Sigmoid colon (tissue), 7 donors: ENCODE data around the gene FOXK2. TPM values are rescaled to one million over a fixed set of nuclear protein-coding genes. Genes with fewer than 3 reads are reported as not detected.
A peak's percentile ranks its signal among the peaks of the same experiment; 100 is the strongest.

Experiments
- DNase-seq: peaks from one replicate; pipeline ENCODE4 v3.0.0-alpha.2; 2019
- H3K27ac ChIP-seq, 4 donors: fragments of 200-600 bp; sonication (generic); one replicate each; pipeline ENCODE4 v1.5.1; 2016 to 2019; ENCODE audit warnings: mild to moderate bottlenecking in 1 of 4
- H3K27me3 ChIP-seq, 3 donors: fragments of 200-600 bp; sonication (generic); one replicate each; pipeline ENCODE4 v1.5.1; 2019; ENCODE audit warnings: mild to moderate bottlenecking in 1 of 3
- H3K36me3 ChIP-seq, 4 donors: fragments of 200-600 bp; sonication (generic); one replicate each; pipeline ENCODE4 v1.5.1; 2016 to 2019
- H3K4me1 ChIP-seq, 4 donors: fragments of 200-600 bp; sonication (generic); one replicate each; pipeline ENCODE4 v1.5.1; 2017 to 2019
- H3K4me3 ChIP-seq, 4 donors: fragments of 200-600 bp; sonication (generic); one replicate each; pipeline ENCODE4 v1.5.1; 2017 to 2019; ENCODE audit warnings: mild to moderate bottlenecking in 2 of 4, moderate library complexity in 1 of 4
- H3K9me3 ChIP-seq, 4 donors: fragments of 200-600 bp in 3 of 4; sonication (generic) in 3 of 4; one replicate each; pipeline versions ENCODE4 v1.5.1 to v1.6.1; 2013 to 2019
- EP300 ChIP-seq, 4 donors: sonication (generic); formaldehyde crosslinking; IDR thresholded peaks; one replicate each; pipeline ENCODE4 v1.6.1; 2017; ENCODE audit warnings: antibody characterized with exemption in 4 of 4
- POLR2A ChIP-seq, 2 donors: fragments of 450-650 bp; IDR thresholded peaks; one replicate each; pipeline ENCODE4 v1.6.1; 2016; ENCODE audit warnings: antibody characterized with exemption in 2 of 2, mild to moderate bottlenecking in 2 of 2, moderate library complexity in 2 of 2
- POLR2AphosphoS5 ChIP-seq, 4 donors: sonication (generic); formaldehyde crosslinking; IDR thresholded peaks; one replicate each; pipeline ENCODE4 v1.6.1; 2017; ENCODE audit warnings: antibody characterized with exemption in 4 of 4
- WGBS, 2 donors: extraction: QIAGEN DNeasy Blood & Tissue Kit; methylation state at CpG; one replicate each; pipeline ENCODE4 v1.1.7; 2013; 5-methylcytosine and 5-hydroxymethylcytosine counted together
- intact Hi-C: fragments of 100-400 bp; cut with DNase I; formaldehyde crosslinking; loops from one replicate; pipeline ENCODE4 v1.15.1; 2023
- polyA plus RNA-seq, 3 donors: library from polyadenylated mRNA; stranded (reverse); fragments of 200-250 nt; gene quantifications; one replicate each; pipeline ENCODE4 v1.2.3, GENCODE V29; 2013
- total RNA-seq, 4 donors: library from RNA; depleted of rRNA; stranded (reverse); fragments of >200 nt; gene quantifications; one replicate each; pipeline ENCODE4 v1.1.0, GENCODE V29; 2016
- TF ChIP-seq, protein P1 (sequence below), 4 experiments: fragments of 450-650 bp in 3 of 4; fragments of 200-600 bp in 1 of 4; IDR thresholded peaks; one replicate each; pipeline ENCODE4 v1.5.1; 2016 to 2019; ENCODE audit warnings: antibody characterized with exemption in 4 of 4, mild to moderate bottlenecking in 3 of 4, moderate library complexity in 2 of 4
- donor health status: healthy with polysubstance abuse.
- donor health status: Bipolar disorder and iron deficiency.
- donor health status: healthy.

FOXK2 gene
- total and polyA plus RNA-seq, 7 donors, result 10.2 to 56.8 (median 29.3) TPM

DNA sequence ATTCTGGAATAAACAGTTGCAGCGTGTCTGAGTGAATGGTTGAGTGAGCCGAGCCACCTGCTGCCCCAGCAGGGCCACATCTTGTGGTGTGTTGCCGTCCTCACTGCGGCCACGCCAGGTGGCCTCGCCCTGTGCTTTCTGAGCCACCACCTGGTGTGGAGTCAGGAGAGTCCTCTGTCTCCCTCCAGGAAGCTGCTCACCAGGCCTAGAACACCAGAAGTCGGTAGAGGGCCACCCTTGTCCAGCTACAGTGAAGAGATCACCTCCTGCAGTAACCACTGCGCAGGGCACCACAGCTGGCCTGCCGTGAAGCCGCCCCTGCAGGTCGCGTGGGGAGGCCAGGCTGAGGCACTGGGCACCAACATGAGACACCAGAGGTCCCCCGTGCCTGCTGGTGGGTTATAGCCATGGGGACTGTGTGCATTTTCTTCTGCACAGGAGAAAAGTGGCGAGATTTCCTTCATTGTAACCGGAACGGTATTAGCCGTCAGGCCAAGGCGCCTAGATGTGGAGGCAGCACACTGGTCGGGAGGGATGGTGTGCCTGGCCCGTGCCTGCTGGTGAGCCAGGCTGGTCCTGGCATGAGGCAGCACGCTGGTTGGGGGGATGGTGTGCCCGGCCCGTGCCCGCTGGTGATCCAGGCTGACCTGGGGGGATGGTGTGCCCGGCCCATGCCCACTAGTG, 28.9 kb upstream of the FOXK2 start:
- H3K4me1 ChIP-seq, result peaks cover 0 to 28% (median 16%) of the 10 kb centered on the region in 4 donors
- no peaks in the 10 kb centered on the region for H3K9me3 ChIP-seq
- TF ChIP-seq POLR2A (IDR thresholded peaks at IDR 0.05) (no peak), POLR2AphosphoS5 (IDR thresholded peaks at IDR 0.05) (no peak), EP300 (IDR thresholded peaks at IDR 0.05) (no peak)
- TF ChIP-seq, protein P1, sequence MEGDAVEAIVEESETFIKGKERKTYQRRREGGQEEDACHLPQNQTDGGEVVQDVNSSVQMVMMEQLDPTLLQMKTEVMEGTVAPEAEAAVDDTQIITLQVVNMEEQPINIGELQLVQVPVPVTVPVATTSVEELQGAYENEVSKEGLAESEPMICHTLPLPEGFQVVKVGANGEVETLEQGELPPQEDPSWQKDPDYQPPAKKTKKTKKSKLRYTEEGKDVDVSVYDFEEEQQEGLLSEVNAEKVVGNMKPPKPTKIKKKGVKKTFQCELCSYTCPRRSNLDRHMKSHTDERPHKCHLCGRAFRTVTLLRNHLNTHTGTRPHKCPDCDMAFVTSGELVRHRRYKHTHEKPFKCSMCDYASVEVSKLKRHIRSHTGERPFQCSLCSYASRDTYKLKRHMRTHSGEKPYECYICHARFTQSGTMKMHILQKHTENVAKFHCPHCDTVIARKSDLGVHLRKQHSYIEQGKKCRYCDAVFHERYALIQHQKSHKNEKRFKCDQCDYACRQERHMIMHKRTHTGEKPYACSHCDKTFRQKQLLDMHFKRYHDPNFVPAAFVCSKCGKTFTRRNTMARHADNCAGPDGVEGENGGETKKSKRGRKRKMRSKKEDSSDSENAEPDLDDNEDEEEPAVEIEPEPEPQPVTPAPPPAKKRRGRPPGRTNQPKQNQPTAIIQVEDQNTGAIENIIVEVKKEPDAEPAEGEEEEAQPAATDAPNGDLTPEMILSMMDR (IDR thresholded peaks at IDR 0.05), result no peak
- H3K36me3 ChIP-seq, result peaks cover 12 to 33% (median 17%) of the 10 kb centered on the region in 4 donors
- DNase-seq, result no peak
- WGBS, 2 donors, result 72 to 79% methylated on average over 25 of the region's 25 CpGs
- H3K4me3 ChIP-seq, result no peak overlapping the region
- H3K27ac ChIP-seq, result no peak overlapping the region
- intact Hi-C loops, result loop anchor here (5.0 to 10.0 kb wide), 2 partner anchors 138 to 154 kb away; partner anchors contain the start of gene WDR45B
- H3K27me3 ChIP-seq, result no peaks in the 10 kb centered on the region

DNA sequence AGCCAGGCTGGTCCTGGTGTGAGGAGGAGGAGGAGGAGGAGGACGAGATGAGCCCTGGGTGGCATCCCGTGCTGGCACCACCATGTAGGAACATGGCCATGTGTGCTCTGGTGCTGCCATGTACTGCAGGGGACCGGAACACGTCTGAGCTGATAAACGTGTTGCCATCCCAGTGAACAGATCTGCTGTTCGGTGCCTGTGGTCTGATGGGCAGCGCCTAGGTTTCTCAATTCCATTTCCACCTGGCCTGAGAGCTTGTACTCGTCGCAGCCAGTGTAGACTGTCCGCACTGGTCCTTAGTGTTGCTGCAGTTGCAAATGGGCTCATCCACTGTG, 28.4 kb upstream of the FOXK2 start:
- H3K27me3 ChIP-seq, result no peaks in the 10 kb centered on the region
- 93 to 94% methylated on average over 10 of the region's 10 CpGs for WGBS, 2 donors
- no peak for DNase-seq
- TF ChIP-seq POLR2AphosphoS5 (IDR thresholded peaks at IDR 0.05), result no peak
- TF ChIP-seq POLR2A (IDR thresholded peaks at IDR 0.05), result no peak
- TF ChIP-seq, protein P1 (IDR thresholded peaks at IDR 0.05), result no peak
- no peak for TF ChIP-seq EP300 (IDR thresholded peaks at IDR 0.05)
- H3K4me3 ChIP-seq, result no peak overlapping the region
- H3K36me3 ChIP-seq, result peaks cover 7 to 28% (median 13%) of the 10 kb centered on the region in 4 donors
- intact Hi-C loops, result loop anchor here (5.0 to 10.0 kb wide), 2 partner anchors 139 to 154 kb away; partner anchors contain the start of gene WDR45B
- H3K4me1 ChIP-seq, result peaks cover 0 to 31% (median 17%) of the 10 kb centered on the region in 4 donors
- no peak overlapping the region for H3K27ac ChIP-seq
- H3K9me3 ChIP-seq, result no peaks in the 10 kb centered on the region

DNA sequence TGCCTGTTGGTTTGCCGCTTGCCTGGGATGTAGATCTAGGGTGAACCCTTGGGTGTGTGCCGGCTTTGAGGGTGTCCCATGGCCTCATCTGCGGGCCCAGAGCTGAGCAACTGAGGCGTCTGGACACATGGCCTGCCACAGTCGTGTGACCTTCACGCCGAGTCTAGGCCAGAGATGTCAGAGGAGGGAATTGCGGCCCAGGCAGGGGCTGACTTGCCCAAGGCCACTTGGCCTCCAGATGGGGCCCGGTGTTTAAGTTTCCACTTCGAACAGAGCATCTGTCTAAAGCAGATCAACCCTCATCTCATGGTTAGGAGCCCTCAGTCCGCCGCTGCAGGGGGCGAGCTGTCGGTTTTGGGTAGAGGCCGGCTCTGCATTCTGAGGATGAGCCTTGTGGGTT, 28.0 kb upstream of the FOXK2 start:
- Histone ChIP-seq H3K9me3 (no peaks in the 10 kb centered on the region), H3K4me3 (no peak overlapping the region), H3K27me3 (no peaks in the 10 kb centered on the region), H3K36me3 (peaks cover 3 to 24% (median 11%) of the 10 kb centered on the region in 4 donors), H3K27ac (no peak overlapping the region), H3K4me1 (peaks cover 0 to 35% (median 20%) of the 10 kb centered on the region in 4 donors)
- 91 to 96% methylated on average over 15 of the region's 15 CpGs for WGBS, 2 donors
- TF ChIP-seq EP300 (IDR thresholded peaks at IDR 0.05) (no peak), POLR2AphosphoS5 (IDR thresholded peaks at IDR 0.05) (no peak)
- TF ChIP-seq, protein P1 (IDR thresholded peaks at IDR 0.05), result no peak
- DNase-seq, result no peak
- intact Hi-C loops, result loop anchor here (5.0 to 10.0 kb wide), 2 partner anchors 139 to 153 kb away; partner anchors contain the start of gene WDR45B

DNA sequence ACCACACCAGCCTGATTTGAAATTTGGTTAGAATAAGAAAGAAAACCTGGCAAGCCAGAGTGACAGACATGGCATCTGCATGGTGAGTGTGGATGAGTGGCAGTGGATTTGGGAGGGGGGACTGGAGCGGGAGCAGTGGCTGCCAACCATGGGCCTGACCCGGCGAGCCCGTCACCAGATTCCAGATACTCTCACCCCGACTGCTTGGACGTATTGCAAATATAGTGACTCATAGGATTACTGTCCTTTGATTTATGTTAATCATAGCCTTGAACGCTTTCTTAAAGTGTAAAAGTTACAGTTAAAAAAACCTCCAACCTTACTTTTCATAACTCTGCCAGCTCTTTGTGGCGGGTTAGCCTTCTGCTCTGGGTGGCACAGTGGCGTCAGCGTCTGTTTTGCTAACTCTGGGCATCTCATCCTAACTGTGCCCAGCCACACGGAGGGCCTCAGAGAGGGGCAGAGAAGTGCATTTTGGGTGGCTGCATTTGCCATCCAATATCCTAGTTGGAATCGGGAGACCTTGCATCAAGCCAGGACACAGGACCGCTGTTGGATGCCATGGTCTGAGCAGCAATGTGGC, 26.8 kb upstream of the FOXK2 start:
- TF ChIP-seq, protein P1 (IDR thresholded peaks at IDR 0.05), result no peak
- TF ChIP-seq POLR2AphosphoS5 (IDR thresholded peaks at IDR 0.05) (peak in 1 of 4 donors; percentile 14), EP300 (IDR thresholded peaks at IDR 0.05) (no peak)
- peak overlapping the region; percentile 43 to 97 (median 94) for H3K27ac ChIP-seq
- no peaks in the 10 kb centered on the region for H3K27me3 ChIP-seq
- H3K4me3 ChIP-seq, result no peak overlapping the region
- WGBS, 2 donors, result 77 to 87% methylated on average over 13 of the region's 13 CpGs
- H3K9me3 ChIP-seq, result no peaks in the 10 kb centered on the region
- intact Hi-C loops, result loop anchor here (5.0 to 10.0 kb wide), 2 partner anchors 140 to 152 kb away; partner anchors contain the start of gene WDR45B
- H3K4me1 ChIP-seq, result peaks cover 0 to 42% (median 24%) of the 10 kb centered on the region in 4 donors
- DNase-seq, result no peak
- H3K36me3 ChIP-seq, result peaks cover 0 to 12% (median 4%) of the 10 kb centered on the region in 4 donors
